Common myeloid progenitor, CD34-positive (primary cell): ENCODE measurements around the gene IGSF6.

Experiments used
- CTCF ChIA-PET: fragments of 350-600 bp; sonication (Branson Sonifier 250); formaldehyde crosslinking; loops from one replicate; lab custom pipeline; 2021; ENCODE audit warnings: antibody characterized with exemption; lab: Charles Lee
- POLR2A ChIA-PET: fragments of 350-600 bp; sonication (Branson Sonifier 250); formaldehyde crosslinking; loops from one replicate; lab custom pipeline; 2021; ENCODE audit warnings: antibody characterized with exemption; lab: Charles Lee
- DNase-seq, 3 donors: peaks; one replicate each; pipeline versions ENCODE4 v3.0.0 to v3.0.0-alpha.2; 2013
- H3K27ac ChIP-seq, 2 experiments: 1 replicate in 1 of 2; 2 replicates in 1 of 2; pipeline ENCODE4 v1.7.0; 2013; ENCODE audit warnings: inconsistent platforms in 2 of 2, low read length in 2 of 2, mild to moderate bottlenecking in 2 of 2, low read depth in 1 of 2, moderate library complexity in 1 of 2; ENCODE audit not compliant: severe bottlenecking in 2 of 2, insufficient read depth in 1 of 2, poor library complexity in 1 of 2
- H3K27me3 ChIP-seq, 5 experiments: replicated peaks in 2 of 5; 1 replicate in 3 of 5; 2 replicates in 2 of 5; pipeline versions ENCODE4 v1.6.1 to v1.7.0; 2013; ENCODE audit warnings: low read length in 4 of 5, mild to moderate bottlenecking in 2 of 5, moderate library complexity in 2 of 5, inconsistent platforms in 1 of 5; ENCODE audit not compliant: insufficient read depth in 5 of 5, control insufficient read depth in 4 of 5
- H3K36me3 ChIP-seq, 4 experiments: 1 replicate in 2 of 4; 2 replicates in 2 of 4; pipeline versions ENCODE4 v1.6.1 to v1.7.0; 2013; ENCODE audit warnings: low read length in 3 of 4, control low read depth in 1 of 4, mild to moderate bottlenecking in 1 of 4; ENCODE audit not compliant: control insufficient read depth in 4 of 4, insufficient read depth in 4 of 4
- H3K4me1 ChIP-seq, 4 experiments: 1 replicate in 3 of 4; 2 replicates in 1 of 4; pipeline versions ENCODE4 v1.6.1 to v1.7.1; 2013; ENCODE audit warnings: low read length in 3 of 4, mild to moderate bottlenecking in 3 of 4, control low read depth in 1 of 4, inconsistent platforms in 1 of 4, moderate library complexity in 1 of 4; ENCODE audit not compliant: control insufficient read depth in 4 of 4, insufficient read depth in 4 of 4; ENCODE audit errors: control extremely low read depth in 1 of 4
- H3K4me3 ChIP-seq, 7 experiments: 1 replicate in 4 of 7; 2 replicates in 3 of 7; pipeline versions ENCODE4 v1.5.1 to v1.7.0; 2013; ENCODE audit warnings: mild to moderate bottlenecking in 7 of 7, low read length in 6 of 7, moderate library complexity in 6 of 7, inconsistent platforms in 2 of 7, low read depth in 2 of 7, control low read depth in 1 of 7; ENCODE audit not compliant: insufficient read depth in 4 of 7, control insufficient read depth in 1 of 7; ENCODE audit errors: extremely low read depth in 1 of 7
- H3K9me3 ChIP-seq, 5 experiments: 1 replicate in 4 of 5; 2 replicates in 1 of 5; pipeline versions ENCODE4 v1.6.1 to v1.7.1; 2013; ENCODE audit warnings: low read length in 4 of 5, mild to moderate bottlenecking in 2 of 5, inconsistent platforms in 1 of 5, low read depth in 1 of 5, moderate library complexity in 1 of 5; ENCODE audit not compliant: control insufficient read depth in 4 of 5, insufficient read depth in 2 of 5; ENCODE audit errors: control extremely low read depth in 1 of 5
- WGBS: methylation state at CpG from one replicate; pipeline ENCODE4 v1.1.5; 2013; ENCODE audit not compliant: insufficient coverage; 5-methylcytosine and 5-hydroxymethylcytosine counted together

Gene IGSF6

DNA sequence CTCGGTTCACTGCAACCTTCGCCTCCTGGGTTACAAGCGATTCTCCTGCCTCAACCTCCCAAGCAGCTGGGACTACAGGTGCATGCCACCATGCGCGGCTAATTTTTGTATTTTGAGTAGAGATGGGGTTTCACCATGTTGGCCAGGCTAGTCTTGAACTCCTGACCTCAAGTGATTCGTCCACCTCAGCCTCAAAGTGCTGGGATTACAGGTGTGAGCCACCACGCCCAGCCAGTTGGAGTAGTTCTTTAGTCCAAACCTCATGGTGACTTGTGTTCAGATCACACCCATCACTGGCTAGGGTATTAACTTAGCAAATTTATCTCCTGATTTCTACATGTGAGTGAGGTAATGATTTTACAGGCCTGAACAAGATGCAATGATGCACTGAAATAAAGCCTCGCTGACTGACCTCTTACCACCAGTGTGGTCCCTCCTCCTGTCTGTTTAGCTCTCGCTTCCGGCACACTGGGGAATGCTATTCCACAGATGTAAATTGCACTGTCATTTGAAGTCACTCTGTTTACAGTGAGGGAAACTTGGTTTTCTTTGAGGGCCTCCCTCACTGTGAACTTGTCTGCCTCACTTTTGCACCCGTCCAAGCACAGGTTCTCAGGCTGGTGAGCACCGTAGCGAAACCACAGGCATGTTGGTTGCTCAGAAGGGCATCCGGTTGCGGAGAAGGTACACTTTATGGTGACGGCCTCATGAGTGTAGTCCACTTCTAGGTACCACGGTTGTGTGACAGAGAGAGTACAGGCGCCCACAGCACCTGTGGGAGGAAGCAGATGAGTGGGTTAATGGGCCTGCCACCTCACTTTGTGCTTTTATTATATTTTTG lies 5.5 kb downstream of the IGSF6 start:
- no peak overlapping the region for H3K27ac ChIP-seq
- H3K36me3 ChIP-seq, result peaks cover 0 to 12% (median 3%) of the 10 kb centered on the region in 4 experiments
- H3K4me3 ChIP-seq, result no peak overlapping the region
- ChIA-PET POLR2A (no interaction called here), CTCF (interaction anchor here (1.5 to 11.1 kb wide), 4 partner anchors 10 to 87 kb away, joined by 3 to 176 read pairs (median 14); no protein-coding TSS in a partner anchor)
- H3K9me3 ChIP-seq, result no peaks in the 10 kb centered on the region
- DNase-seq, result peak in 2 of 3 donors; percentile 9 to 29
- WGBS, result 90% methylated on average over 14 of the region's 18 CpGs
- no peaks in the 10 kb centered on the region for H3K27me3 ChIP-seq
- peaks cover 13 to 76% (median 24%) of the 10 kb centered on the region in 4 experiments for H3K4me1 ChIP-seq

DNA sequence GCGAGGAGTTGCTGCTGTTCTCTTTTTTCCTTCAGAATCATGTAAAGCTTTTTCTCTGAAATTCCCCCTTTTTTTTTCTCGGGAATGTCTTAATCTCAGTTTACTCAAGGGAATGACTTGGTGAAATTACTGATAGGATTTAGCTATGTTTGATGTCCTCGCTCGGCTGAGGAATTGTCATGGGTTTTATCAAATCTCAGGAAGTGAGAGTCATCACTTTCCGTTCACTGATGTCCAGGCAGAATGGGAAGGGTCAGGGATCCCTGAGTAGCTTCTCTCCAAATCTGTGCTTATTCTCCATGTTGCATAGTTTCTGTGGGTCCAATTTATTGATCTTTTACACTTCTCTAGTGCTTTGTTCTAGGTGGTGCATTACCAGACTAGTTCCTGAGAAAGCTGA lies 6.3 kb downstream of the IGSF6 start:
- no peak overlapping the region for H3K27ac ChIP-seq
- H3K27me3 ChIP-seq, result no peaks in the 10 kb centered on the region
- no peak for DNase-seq
- whole genome bisulfite sequencing, result 90% methylated on average over 2 of the region's 5 CpGs
- POLR2A ChIA-PET, result no interaction called here
- H3K9me3 ChIP-seq, result no peaks in the 10 kb centered on the region
- H3K4me1 ChIP-seq, result peaks cover 9 to 67% (median 24%) of the 10 kb centered on the region in 4 experiments
- CTCF ChIA-PET, result interaction anchor here (1.5 to 11.1 kb wide), 4 partner anchors 10 to 86 kb away, joined by 3 to 176 read pairs (median 14); no protein-coding TSS in a partner anchor
- peak overlapping the region in 1 of 7 experiments; percentile 59 for H3K4me3 ChIP-seq
- H3K36me3 ChIP-seq, result peaks cover 0 to 12% (median 3%) of the 10 kb centered on the region in 4 experiments

DNA sequence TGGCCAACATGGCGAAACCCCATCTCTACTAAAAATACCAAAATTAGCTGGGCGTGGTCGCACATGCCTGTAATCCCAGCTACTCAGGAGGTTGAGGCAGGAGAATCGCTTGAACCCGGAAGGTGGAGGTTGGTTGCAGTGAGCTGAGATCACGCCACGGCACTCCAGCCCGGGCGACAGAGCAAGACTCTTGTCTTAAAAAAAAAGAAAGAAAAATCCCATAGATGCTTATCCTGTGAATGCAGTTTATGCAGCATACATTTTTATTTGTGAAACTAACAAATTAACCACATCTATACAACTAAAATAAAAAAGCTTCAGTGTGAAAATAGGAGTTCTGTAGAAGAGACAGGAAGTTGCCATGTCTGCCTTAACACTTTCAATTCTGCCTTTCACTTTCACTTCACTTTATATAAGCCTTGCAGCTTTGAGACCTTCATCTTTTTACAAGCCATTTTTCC lies 7.1 kb downstream of the IGSF6 start:
- Histone ChIP-seq H3K27me3 (no peaks in the 10 kb centered on the region), H3K4me3 (peak overlapping the region in 4 of 7 experiments; percentile 26 to 59 (median 46)), H3K27ac (peak overlapping the region in 1 of 2 experiments; percentile 21), H3K9me3 (no peaks in the 10 kb centered on the region), H3K4me1 (peaks cover 7 to 60% (median 21%) of the 10 kb centered on the region in 4 experiments), H3K36me3 (peaks cover 0 to 12% (median 3%) of the 10 kb centered on the region in 4 experiments)
- peak; percentile 36 to 80 (median 69) for DNase-seq
- ChIA-PET POLR2A (no interaction called here), CTCF (interaction anchor here (1.2 to 11.1 kb wide), 4 partner anchors 11 to 59 kb away, joined by 3 to 176 read pairs (median 14); no protein-coding TSS in a partner anchor)
- 73% methylated on average over 5 of the region's 9 CpGs for WGBS

DNA sequence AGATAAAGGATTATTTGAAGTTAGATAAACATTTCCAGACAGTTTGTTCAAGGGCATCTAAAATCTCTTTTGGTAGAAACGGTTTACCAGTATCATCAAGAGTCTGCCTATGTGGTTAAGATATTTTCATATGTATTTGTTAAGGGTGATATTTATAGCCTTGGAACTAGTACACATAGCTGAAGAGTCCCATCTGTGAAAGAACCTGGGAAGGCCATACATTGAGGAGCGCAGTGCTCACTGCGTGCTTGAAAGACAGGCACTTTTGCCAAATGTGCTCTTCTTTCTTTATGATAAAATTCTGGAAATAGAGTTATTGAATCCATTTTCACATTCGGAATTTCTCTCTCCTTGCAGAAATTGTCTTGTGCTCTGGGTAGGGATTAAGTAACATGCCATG lies 7.7 kb downstream of the IGSF6 start:
- Histone ChIP-seq H3K27ac (no peak overlapping the region), H3K4me3 (no peak overlapping the region), H3K9me3 (no peaks in the 10 kb centered on the region), H3K4me1 (peaks cover 7 to 54% (median 19%) of the 10 kb centered on the region in 4 experiments), H3K27me3 (no peaks in the 10 kb centered on the region), H3K36me3 (peaks cover 0 to 12% (median 3%) of the 10 kb centered on the region in 4 experiments)
- CTCF ChIA-PET, result interaction anchor here (0.7 to 11.1 kb wide), 6 partner anchors 8 to 58 kb away, joined by 3 to 176 read pairs (median 10); partner anchors contain the start of gene IGSF6
- POLR2A ChIA-PET, result no interaction called here
- 93% methylated on average over 2 of the region's 4 CpGs for WGBS
- DNase-seq, result no peak

DNA sequence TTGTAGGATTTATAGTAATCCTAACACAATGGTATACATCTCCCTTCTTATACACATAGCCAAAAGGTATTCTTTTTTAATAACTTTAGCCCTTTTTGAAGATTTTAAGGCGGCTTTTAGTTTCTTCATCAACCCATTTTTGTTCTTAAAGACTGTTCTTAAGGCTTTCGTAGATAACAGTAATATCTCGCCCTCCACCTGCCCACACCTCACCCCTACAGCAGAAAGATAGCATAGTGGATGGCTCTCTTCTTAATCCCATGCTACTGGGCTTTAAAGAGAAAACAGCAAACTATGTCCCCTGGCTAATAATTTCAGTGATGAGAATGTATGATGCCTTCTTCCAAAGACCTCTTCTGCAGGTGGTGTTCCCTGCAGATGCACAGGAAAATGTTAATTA lies 8.6 kb downstream of the IGSF6 start:
- no peaks in the 10 kb centered on the region for H3K27me3 ChIP-seq
- DNase-seq, result no peak
- ChIA-PET CTCF (interaction anchor here (0.7 to 11.1 kb wide), 4 partner anchors 9 to 58 kb away, joined by 3 to 176 read pairs (median 10); partner anchors contain the start of gene IGSF6), POLR2A (no interaction called here)
- H3K27ac ChIP-seq, result no peak overlapping the region
- WGBS, result 95% methylated on average over 2 of the region's 3 CpGs
- H3K9me3 ChIP-seq, result no peaks in the 10 kb centered on the region
- no peak overlapping the region for H3K4me3 ChIP-seq
- peaks cover 0 to 16% (median 3%) of the 10 kb centered on the region in 4 experiments for H3K36me3 ChIP-seq
- peaks cover 7 to 45% (median 19%) of the 10 kb centered on the region in 4 experiments for H3K4me1 ChIP-seq

DNA sequence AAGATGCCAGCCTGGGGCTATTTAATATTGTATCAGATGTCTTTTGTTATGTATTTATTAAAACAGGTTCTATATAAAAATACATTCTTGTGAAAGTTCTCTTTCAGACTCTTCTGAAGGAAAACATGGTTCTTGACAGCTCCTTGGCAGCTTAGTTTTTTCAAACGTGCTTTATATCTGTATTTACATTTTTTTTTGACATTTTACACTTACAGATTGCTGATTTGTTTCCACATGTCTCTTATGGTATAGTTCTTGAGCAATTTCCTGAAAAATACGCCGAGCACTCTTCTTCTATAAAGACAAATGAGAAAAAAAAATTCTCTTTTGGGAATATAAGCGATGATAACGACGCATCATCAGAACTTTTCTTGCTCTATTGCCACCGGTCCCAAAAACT lies 9.5 kb downstream of the IGSF6 start:
- Histone ChIP-seq H3K4me1 (peaks cover 7 to 47% (median 18%) of the 10 kb centered on the region in 4 experiments), H3K9me3 (no peaks in the 10 kb centered on the region), H3K36me3 (peaks cover 0 to 14% (median 3%) of the 10 kb centered on the region in 4 experiments), H3K27ac (no peak overlapping the region), H3K27me3 (no peaks in the 10 kb centered on the region), H3K4me3 (no peak overlapping the region)
- CTCF ChIA-PET, result interaction anchor here (0.6 to 11.1 kb wide), 7 partner anchors 9 to 95 kb away, joined by 3 to 176 read pairs (median 4); partner anchors contain the start of gene IGSF6
- no peak for DNase-seq
- WGBS, result no CpG with 5 or more reads among the region's 7 CpGs
- POLR2A ChIA-PET, result no interaction called here
